Measurements from ENCODE around the gene NEU1. TPM values are rescaled to one million over a fixed set of nuclear protein-coding genes. Genes with fewer than 3 reads are reported as not detected.
A peak's percentile ranks its signal among the peaks of the same experiment; 100 is the strongest.

The NEU1 gene
- total and polyA plus RNA-seq, 8 donors = 25.7 to 106 (median 29.4) TPM

DNA sequence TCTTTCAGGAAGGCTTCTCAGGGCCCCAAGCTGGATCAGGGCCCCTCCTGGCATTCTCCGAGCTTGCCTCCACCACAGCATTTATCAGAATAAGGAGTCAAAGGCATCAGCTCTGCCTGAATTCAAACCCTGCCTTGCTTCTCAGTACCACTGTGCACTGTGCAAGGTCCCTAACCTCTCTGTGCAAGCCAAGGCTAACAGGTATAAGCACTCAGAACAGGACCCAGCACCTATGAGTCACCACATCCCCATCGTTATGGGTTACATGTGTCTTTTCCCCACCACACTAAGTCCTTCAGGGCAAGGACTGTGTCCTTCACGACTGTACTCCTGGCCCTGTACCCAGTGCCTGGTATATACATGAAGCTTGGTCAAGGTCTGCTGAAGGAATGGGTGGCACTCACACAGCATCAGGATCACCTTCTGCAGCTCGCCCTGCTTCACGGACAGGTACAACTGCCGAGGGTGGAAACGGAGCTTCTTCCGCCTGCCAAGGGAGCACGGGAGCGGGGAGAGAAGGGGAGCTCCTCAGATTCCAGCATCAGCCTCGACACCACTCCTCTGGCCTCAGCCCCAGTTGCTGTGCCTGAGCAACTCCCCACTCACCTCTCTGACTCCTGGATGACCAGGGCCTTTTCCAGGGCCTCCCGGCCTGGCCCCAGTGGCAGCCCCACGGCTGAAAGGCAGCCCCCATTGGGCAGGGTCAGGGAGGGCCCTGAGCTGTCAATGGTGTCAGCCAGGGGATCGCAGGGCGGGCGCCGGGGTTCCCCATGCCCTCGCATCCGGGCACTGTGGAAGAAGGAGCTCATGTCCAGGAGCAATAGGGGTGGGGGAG, 24.8 kb upstream of the NEU1 start:
- Histone ChIP-seq H3K27me3 (no peaks in the 10 kb centered on the region), H3K27ac (no peak overlapping the region), H3K4me1 (no peaks in the 10 kb centered on the region), H3K4me3 (no peak overlapping the region), H3K36me3 (peaks cover 0 to 97% of the 10 kb centered on the region in 2 donors), H3K9me3 (no peaks in the 10 kb centered on the region)
- TF ChIP-seq, protein P1, sequence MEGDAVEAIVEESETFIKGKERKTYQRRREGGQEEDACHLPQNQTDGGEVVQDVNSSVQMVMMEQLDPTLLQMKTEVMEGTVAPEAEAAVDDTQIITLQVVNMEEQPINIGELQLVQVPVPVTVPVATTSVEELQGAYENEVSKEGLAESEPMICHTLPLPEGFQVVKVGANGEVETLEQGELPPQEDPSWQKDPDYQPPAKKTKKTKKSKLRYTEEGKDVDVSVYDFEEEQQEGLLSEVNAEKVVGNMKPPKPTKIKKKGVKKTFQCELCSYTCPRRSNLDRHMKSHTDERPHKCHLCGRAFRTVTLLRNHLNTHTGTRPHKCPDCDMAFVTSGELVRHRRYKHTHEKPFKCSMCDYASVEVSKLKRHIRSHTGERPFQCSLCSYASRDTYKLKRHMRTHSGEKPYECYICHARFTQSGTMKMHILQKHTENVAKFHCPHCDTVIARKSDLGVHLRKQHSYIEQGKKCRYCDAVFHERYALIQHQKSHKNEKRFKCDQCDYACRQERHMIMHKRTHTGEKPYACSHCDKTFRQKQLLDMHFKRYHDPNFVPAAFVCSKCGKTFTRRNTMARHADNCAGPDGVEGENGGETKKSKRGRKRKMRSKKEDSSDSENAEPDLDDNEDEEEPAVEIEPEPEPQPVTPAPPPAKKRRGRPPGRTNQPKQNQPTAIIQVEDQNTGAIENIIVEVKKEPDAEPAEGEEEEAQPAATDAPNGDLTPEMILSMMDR (IDR thresholded peaks at IDR 0.05) = no peak
- DNase-seq (peak in 1 of 4 donors; percentile 69), ATAC-seq (no peak)
- intact Hi-C loops (cut with DNase I) = no loop called here

DNA sequence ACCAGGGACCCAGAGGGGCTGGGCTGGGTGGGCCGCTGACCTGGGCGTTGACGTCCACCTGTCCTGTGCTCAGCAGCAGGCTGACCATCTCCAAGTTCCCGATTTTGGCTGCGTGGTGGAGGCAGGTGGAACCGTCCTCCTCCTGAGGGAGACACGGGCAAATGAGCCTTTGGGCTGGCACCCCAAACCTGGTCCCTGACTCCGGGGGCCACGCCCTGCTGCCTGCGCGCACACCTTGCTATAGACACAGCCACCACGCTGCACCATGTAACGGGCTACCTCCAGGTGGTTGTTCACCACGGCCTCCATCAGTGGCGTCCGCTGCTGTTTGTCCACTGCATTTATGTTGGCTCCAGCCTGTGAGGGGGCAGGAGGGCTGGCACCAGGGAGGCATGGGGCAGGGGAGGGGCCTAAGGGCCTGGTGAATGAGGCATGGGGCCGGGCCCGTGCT, 23.9 kb upstream of the NEU1 start:
- peak in 1 of 4 donors; percentile 67 for DNase-seq
- no peak for ATAC-seq
- intact Hi-C loops (cut with DNase I) = no loop called here
- Histone ChIP-seq H3K9me3 (no peaks in the 10 kb centered on the region), H3K4me3 (no peak overlapping the region), H3K27ac (no peak overlapping the region), H3K4me1 (no peaks in the 10 kb centered on the region), H3K36me3 (peaks cover 0 to 97% of the 10 kb centered on the region in 2 donors), H3K27me3 (no peaks in the 10 kb centered on the region)
- TF ChIP-seq, protein P1 (IDR thresholded peaks at IDR 0.05) = no peak

DNA sequence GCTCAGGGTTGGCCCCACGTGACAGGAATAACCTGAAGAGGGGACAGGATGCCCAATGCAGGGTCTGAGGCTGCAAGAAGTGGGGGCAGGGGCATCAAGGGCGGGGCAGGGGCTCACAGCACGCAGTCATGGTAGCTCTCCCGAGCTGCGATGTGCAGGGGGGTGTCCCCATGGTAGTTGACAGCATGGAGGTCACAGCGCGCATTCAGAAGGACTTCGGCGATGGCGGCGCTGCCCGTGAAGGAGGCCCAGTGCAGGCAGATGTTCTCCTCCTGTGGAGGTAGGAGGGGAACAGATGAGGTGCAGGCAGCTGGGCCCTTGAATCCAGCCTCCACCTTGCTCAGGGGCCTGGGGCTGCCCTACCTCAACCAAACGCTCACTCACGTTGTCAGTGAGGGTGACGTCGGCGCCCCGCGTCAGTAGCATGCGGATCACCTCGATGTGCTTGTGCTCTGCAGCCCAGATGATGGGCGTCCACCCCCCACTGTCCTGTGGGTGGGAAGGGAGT, 22.0 kb upstream of the NEU1 start:
- TF ChIP-seq, protein P1 (IDR thresholded peaks at IDR 0.05) = no peak
- no peak for DNase-seq
- H3K9me3 ChIP-seq = no peaks in the 10 kb centered on the region
- no peak overlapping the region for H3K4me3 ChIP-seq
- intact Hi-C loops (cut with DNase I) = no loop called here
- ATAC-seq = no peak
- H3K27ac ChIP-seq = no peak overlapping the region
- H3K4me1 ChIP-seq = no peaks in the 10 kb centered on the region
- no peaks in the 10 kb centered on the region for H3K27me3 ChIP-seq
- H3K36me3 ChIP-seq = peaks cover 0 to 100% of the 10 kb centered on the region in 2 donors

- Histone ChIP-seq H3K36me3 (peaks cover 0 to 93% of the 10 kb centered on the region in 2 donors), H3K27ac (no peak overlapping the region), H3K27me3 (no peaks in the 10 kb centered on the region), H3K4me1 (no peaks in the 10 kb centered on the region), H3K4me3 (no peak overlapping the region), H3K9me3 (no peaks in the 10 kb centered on the region)
- ATAC-seq = no peak
- intact Hi-C loops (cut with DNase I) = no loop called here
- DNase-seq = no peak
- TF ChIP-seq, protein P1 (IDR thresholded peaks at IDR 0.05) = no peak
Observed at GRCh38 chr6:31883676-31884075, 21.1 kb upstream of the NEU1 start.

DNA sequence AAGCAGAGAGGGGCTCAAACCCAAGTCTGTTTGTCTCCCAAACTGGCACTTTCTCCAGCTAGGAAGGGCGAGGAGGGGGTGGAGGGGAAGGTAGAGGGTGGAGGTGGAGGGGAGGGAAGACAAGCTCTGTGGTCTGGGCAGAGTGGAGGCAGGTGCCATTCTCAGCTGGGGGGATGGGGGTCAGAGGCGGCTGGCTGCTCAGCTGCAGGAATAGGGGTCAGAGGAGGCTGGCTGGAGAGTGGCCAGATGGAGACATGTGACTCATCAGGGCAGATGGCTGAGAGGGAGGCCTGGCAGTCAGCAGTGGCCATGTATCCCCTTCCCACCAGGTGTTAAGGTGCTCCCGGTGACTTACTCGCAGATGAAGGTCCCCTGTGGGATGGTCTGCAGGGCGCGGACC, 19.7 kb upstream of the NEU1 start:
- Histone ChIP-seq H3K9me3 (no peaks in the 10 kb centered on the region), H3K27ac (no peak overlapping the region), H3K36me3 (peaks cover 0 to 80% of the 10 kb centered on the region in 2 donors), H3K4me1 (no peaks in the 10 kb centered on the region), H3K27me3 (no peaks in the 10 kb centered on the region), H3K4me3 (no peak overlapping the region)
- intact Hi-C loops (cut with DNase I) = no loop called here
- TF ChIP-seq, protein P1 (IDR thresholded peaks at IDR 0.05) = no peak
- ATAC-seq (no peak), DNase-seq (no peak)

Measured in left lung (tissue), 10 donors.